ENCODE data around the gene TP53.

DNA sequence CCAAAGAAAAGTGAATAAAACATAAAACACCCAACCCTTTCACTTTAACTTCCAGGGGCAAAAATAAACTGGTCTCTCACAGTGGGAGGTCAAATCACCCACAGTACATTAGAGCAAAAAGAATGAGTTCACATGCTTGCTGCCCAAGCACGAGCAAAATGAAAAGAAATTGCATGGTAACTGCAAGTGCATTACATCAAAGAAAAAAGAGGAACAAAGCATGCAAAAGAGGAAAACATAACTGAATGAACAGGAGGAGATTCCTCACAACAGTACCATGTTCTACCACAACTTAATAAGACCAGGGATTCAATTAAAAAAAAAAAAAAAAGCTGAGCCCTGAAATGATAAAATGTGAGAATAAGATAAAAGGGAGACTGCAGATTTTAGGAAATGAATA lies 42.5 kb upstream of the TP53 start:
- TF ChIP-seq, protein P1, sequence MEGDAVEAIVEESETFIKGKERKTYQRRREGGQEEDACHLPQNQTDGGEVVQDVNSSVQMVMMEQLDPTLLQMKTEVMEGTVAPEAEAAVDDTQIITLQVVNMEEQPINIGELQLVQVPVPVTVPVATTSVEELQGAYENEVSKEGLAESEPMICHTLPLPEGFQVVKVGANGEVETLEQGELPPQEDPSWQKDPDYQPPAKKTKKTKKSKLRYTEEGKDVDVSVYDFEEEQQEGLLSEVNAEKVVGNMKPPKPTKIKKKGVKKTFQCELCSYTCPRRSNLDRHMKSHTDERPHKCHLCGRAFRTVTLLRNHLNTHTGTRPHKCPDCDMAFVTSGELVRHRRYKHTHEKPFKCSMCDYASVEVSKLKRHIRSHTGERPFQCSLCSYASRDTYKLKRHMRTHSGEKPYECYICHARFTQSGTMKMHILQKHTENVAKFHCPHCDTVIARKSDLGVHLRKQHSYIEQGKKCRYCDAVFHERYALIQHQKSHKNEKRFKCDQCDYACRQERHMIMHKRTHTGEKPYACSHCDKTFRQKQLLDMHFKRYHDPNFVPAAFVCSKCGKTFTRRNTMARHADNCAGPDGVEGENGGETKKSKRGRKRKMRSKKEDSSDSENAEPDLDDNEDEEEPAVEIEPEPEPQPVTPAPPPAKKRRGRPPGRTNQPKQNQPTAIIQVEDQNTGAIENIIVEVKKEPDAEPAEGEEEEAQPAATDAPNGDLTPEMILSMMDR (IDR thresholded peaks at IDR 0.05), result no peak
- TF ChIP-seq POLR2A (IDR thresholded peaks at IDR 0.05) (no peak), EP300 (IDR thresholded peaks at IDR 0.05) (no peak), POLR2AphosphoS5 (IDR thresholded peaks at IDR 0.05) (no peak)
